ENCODE measurements around the gene RBM10. TPM values are rescaled to one million over a fixed set of nuclear protein-coding genes. Genes with fewer than 3 reads are reported as not detected.

The RBM10 gene
- total and polyA plus RNA-seq, 2 donors (not counting 1 experiment from before 2014, with no cell fraction given), result 48.7 to 51.6 TPM

DNA sequence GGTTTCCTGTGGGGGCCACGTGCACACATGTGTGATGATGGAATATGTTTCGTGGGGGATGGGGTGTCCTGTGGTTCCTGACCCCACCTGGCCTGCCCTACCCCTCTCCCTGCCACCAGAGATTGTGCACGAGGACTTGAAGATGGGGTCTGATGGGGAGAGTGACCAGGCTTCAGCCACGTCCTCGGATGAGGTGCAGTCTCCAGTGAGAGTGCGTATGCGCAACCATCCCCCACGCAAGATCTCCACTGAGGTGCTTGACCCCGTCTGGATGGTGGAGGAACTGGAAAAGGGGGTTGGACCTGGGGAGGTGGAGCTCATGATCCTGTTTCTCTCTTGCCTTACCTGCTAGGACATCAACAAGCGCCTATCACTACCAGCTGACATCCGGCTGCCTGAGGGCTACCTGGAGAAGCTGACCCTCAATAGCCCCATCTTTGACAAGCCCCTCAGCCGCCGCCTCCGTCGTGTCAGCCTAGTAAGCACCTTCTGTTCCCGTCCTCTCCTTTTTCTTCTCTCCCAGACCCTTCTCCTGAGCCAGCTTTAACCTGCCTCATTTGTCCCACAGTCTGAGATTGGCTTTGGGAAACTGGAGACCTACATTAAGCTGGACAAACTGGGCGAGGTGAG, 79.4 kb downstream of the RBM10 start:
- Histone ChIP-seq H3K9ac (ENCODE audit: low read length) (no peak overlapping the region), H3K79me2 (ENCODE audit: control insufficient read depth, insufficient read depth, low read length) (peaks cover 21% of the 10 kb centered on the region), H3K27me3 (replicated peaks in 1 of 4; ENCODE audit: control extremely low read depth in 1 of 4, control insufficient read depth in 3 of 4, insufficient read depth in 4 of 4, low read length in 3 of 4) (no peaks in the 10 kb centered on the region), H3K4me3 (ENCODE audit: control extremely low read depth in 1 of 5, extremely low read depth in 1 of 5, insufficient read depth in 1 of 5, low read depth in 2 of 5, low read length in 4 of 5) (no peak overlapping the region), H3K27ac (ENCODE audit: low read length in 2 of 2) (no peak overlapping the region), H4K20me1 (ENCODE audit: control insufficient read depth, insufficient read depth, low read length, poor library complexity, severe bottlenecking) (peaks cover 34% of the 10 kb centered on the region), H2AFZ (ENCODE audit: insufficient read depth, low read depth, low read length, poor library complexity, severe bottlenecking) (no peak overlapping the region), H3K4me2 (replicated peaks; ENCODE audit: low read depth, low read length, poor library complexity, severe bottlenecking) (no peak overlapping the region), H3K36me3 (replicated peaks in 1 of 2; ENCODE audit: control extremely low read depth in 1 of 2, control insufficient read depth in 1 of 2, extremely low read depth in 1 of 2, insufficient read depth in 2 of 2, low read length in 1 of 2) (peaks cover 0 to 42% of the 10 kb centered on the region in 2 experiments), H3K4me1 (ENCODE audit: control insufficient read depth in 2 of 2, insufficient read depth in 2 of 2, low read length in 2 of 2) (peaks cover 16 to 18% of the 10 kb centered on the region in 2 donors), H3K9me3 (ENCODE audit: control extremely low read depth in 1 of 3, control insufficient read depth in 2 of 3, insufficient read depth in 1 of 3, low read length in 2 of 3) (no peaks in the 10 kb centered on the region)
- ChIA-PET CTCF (no interaction called here), POLR2A (no interaction called here)
- no peaks in the 10 kb centered on the region for H3K27me3 Mint-ChIP-seq
- peaks cover 23% of the 10 kb centered on the region for H3K4me1 Mint-ChIP-seq
- ATAC-seq (ENCODE audit: low read depth) (no peak), DNase-seq (no peak)
- TF ChIP-seq, protein P1, sequence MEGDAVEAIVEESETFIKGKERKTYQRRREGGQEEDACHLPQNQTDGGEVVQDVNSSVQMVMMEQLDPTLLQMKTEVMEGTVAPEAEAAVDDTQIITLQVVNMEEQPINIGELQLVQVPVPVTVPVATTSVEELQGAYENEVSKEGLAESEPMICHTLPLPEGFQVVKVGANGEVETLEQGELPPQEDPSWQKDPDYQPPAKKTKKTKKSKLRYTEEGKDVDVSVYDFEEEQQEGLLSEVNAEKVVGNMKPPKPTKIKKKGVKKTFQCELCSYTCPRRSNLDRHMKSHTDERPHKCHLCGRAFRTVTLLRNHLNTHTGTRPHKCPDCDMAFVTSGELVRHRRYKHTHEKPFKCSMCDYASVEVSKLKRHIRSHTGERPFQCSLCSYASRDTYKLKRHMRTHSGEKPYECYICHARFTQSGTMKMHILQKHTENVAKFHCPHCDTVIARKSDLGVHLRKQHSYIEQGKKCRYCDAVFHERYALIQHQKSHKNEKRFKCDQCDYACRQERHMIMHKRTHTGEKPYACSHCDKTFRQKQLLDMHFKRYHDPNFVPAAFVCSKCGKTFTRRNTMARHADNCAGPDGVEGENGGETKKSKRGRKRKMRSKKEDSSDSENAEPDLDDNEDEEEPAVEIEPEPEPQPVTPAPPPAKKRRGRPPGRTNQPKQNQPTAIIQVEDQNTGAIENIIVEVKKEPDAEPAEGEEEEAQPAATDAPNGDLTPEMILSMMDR (IDR thresholded peaks at IDR 0.05), result no peak
- TF ChIP-seq EZH2 (IDR thresholded peaks at IDR 0.05; ENCODE audit: borderline replicate concordance, insufficient read depth, low read depth, low read length, poor library complexity, severe bottlenecking), result no peak
- 100% methylated on average over 1 of the region's 17 CpGs for whole genome bisulfite sequencing (ENCODE audit: insufficient coverage)
- H3K9me3 Mint-ChIP-seq (ENCODE audit: insufficient read depth), result no peaks in the 10 kb centered on the region
- H3K4me3 Mint-ChIP-seq, result no peak overlapping the region
- intact Hi-C loops (cut with micrococcal nuclease), result no loop called here
- no peak overlapping the region for H3K27ac Mint-ChIP-seq

DNA sequence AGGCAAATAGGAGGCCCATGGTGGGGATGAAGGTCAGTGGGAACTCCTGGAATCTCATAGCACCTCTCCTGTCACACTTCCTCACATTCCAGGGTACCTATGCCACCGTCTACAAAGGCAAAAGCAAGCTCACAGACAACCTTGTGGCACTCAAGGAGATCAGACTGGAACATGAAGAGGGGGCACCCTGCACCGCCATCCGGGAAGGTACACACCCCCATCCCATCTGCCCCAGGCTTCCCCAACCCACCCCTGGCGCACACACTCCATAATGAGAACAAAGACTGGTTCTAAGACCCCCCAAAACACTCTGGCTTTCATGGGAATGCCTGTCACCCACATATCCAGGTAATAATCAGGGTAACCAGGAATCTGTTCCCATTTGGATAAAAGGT, 79.9 kb downstream of the RBM10 start:
- Histone ChIP-seq H3K4me2 (replicated peaks; ENCODE audit: low read depth, low read length, poor library complexity, severe bottlenecking) (no peak overlapping the region), H3K9ac (ENCODE audit: low read length) (no peak overlapping the region), H3K36me3 (replicated peaks in 1 of 2; ENCODE audit: control extremely low read depth in 1 of 2, control insufficient read depth in 1 of 2, extremely low read depth in 1 of 2, insufficient read depth in 2 of 2, low read length in 1 of 2) (peaks cover 0 to 42% of the 10 kb centered on the region in 2 experiments), H3K79me2 (ENCODE audit: control insufficient read depth, insufficient read depth, low read length) (peaks cover 16% of the 10 kb centered on the region), H3K4me3 (ENCODE audit: control extremely low read depth in 1 of 5, extremely low read depth in 1 of 5, insufficient read depth in 1 of 5, low read depth in 2 of 5, low read length in 4 of 5) (no peak overlapping the region), H3K27me3 (replicated peaks in 1 of 4; ENCODE audit: control extremely low read depth in 1 of 4, control insufficient read depth in 3 of 4, insufficient read depth in 4 of 4, low read length in 3 of 4) (no peaks in the 10 kb centered on the region), H4K20me1 (ENCODE audit: control insufficient read depth, insufficient read depth, low read length, poor library complexity, severe bottlenecking) (peaks cover 28% of the 10 kb centered on the region), H3K27ac (ENCODE audit: low read length in 2 of 2) (no peak overlapping the region), H3K4me1 (ENCODE audit: control insufficient read depth in 2 of 2, insufficient read depth in 2 of 2, low read length in 2 of 2) (peaks cover 10 to 13% of the 10 kb centered on the region in 2 donors), H2AFZ (ENCODE audit: insufficient read depth, low read depth, low read length, poor library complexity, severe bottlenecking) (no peak overlapping the region), H3K9me3 (ENCODE audit: control extremely low read depth in 1 of 3, control insufficient read depth in 2 of 3, insufficient read depth in 1 of 3, low read length in 2 of 3) (no peaks in the 10 kb centered on the region)
- Mint-ChIP-seq H3K27ac (no peak overlapping the region), H3K4me3 (no peak overlapping the region), H3K9me3 (ENCODE audit: insufficient read depth) (no peaks in the 10 kb centered on the region), H3K4me1 (peaks cover 18% of the 10 kb centered on the region), H3K27me3 (no peaks in the 10 kb centered on the region)
- intact Hi-C loops (cut with micrococcal nuclease), result no loop called here
- TF ChIP-seq, protein P1 (IDR thresholded peaks at IDR 0.05), result no peak
- no peak for TF ChIP-seq EZH2 (IDR thresholded peaks at IDR 0.05; ENCODE audit: borderline replicate concordance, insufficient read depth, low read depth, low read length, poor library complexity, severe bottlenecking)
- no peak for ATAC-seq (ENCODE audit: low read depth)
- no peak for DNase-seq
- WGBS (ENCODE audit: insufficient coverage), result 100% methylated on average over 1 of the region's 4 CpGs
- ChIA-PET POLR2A (no interaction called here), CTCF (no interaction called here)
